ENCODE results near the gene ERFE.

Gene ERFE

DNA sequence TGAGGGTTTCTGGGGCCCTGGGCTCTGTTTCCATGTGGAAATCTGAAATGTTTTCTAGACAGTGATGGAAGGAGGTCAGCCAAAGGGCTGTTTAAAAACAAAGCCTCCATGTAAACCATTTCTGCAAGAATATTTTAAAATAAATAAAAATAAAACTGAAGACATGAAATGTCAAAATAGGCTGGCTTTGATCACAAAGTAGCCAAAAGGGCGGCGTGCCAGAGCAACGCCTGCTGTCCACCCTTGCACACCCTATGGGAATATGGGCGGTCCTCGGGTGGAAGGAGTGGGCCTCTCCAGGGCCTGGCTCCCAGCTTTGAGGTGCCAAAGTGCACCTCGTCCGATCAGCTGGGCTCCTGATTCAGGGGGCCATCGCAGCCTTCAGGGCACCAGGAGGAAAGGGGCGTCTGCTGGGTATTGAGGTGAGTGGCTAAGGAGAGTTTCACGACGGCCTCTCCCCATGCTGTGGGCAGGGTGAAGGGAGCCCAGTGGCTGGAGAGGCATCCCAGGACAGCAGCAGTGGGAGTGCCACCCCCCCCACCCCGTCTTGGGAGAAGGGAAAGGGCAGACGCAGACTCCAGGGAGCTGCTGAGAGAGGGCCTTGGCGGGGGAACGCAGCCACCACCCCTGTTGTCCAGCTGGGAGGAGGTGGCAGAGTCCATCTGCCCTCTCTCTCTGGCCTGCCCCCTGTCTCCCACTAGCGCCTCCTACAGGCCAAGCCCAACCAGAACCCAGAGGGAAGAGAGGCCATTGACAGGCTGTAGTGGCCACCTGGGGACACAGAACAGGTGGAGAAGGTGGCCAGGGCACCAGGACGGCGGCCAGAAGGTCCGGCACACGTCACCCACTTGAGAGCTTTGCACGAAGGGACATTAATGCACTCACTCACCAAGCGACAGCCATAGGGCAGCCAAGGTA is 5.7 kb upstream of the ERFE start:
- DNase-seq (ENCODE audit: insufficient read length, low spot score) = no peak
- no peak for FAIRE-seq

DNA sequence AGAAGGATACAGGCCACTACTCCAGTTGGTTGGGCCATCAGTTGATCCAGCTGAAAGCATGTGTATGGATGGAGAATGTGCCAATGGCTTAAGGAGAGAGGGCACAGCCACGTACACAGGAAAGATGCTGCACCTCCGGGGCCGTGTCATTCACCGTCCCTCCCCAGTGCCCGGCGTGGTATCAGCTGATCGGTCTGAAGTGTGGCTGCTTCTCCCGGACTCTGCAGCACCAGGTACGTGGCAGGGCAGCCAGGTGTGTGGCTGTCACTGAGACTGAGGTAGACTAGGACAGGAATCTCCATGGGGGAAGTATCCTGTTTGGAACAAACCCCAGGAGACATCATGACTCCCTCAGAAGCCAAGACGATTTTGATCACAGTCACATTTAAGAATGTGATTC is 4.2 kb upstream of the ERFE start:
- no peak for FAIRE-seq
- no peak for DNase-seq (ENCODE audit: insufficient read length, low spot score)

DNA sequence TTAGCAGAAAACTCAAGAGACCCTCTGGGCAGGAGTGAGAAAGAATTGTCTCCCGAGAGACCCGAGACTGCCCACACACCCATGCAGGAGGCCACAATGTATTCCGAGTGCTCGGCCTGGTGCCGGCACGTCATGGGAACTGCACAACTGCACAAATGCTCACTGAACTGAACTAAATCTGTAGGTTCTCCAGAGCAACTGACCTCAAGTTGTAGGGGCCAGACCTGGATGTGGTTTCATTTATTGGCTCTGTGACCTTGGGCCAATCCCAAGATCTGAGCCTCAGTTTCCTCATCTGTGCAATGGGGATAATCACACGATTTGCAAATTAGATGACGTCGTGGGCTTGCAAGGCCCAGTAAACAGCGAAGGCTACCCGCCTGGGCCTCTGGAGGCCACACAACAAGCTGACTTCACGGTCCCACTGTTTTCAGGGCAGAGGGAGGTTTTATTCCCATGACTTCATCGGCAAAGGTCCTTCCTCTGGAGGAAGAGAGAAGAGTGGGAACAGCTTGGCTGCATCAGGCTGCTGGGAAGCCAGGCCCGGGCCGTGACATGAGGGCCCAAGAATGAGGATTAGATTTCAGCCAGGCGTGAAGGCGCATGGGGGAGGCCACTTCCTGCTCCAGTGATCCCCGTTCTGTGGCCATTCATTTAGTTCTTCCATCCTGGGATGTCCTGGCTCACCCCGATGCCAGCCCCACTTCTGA is 3.6 kb upstream of the ERFE start:
- no peak for FAIRE-seq
- no peak for DNase-seq (ENCODE audit: insufficient read length, low spot score)

DNA sequence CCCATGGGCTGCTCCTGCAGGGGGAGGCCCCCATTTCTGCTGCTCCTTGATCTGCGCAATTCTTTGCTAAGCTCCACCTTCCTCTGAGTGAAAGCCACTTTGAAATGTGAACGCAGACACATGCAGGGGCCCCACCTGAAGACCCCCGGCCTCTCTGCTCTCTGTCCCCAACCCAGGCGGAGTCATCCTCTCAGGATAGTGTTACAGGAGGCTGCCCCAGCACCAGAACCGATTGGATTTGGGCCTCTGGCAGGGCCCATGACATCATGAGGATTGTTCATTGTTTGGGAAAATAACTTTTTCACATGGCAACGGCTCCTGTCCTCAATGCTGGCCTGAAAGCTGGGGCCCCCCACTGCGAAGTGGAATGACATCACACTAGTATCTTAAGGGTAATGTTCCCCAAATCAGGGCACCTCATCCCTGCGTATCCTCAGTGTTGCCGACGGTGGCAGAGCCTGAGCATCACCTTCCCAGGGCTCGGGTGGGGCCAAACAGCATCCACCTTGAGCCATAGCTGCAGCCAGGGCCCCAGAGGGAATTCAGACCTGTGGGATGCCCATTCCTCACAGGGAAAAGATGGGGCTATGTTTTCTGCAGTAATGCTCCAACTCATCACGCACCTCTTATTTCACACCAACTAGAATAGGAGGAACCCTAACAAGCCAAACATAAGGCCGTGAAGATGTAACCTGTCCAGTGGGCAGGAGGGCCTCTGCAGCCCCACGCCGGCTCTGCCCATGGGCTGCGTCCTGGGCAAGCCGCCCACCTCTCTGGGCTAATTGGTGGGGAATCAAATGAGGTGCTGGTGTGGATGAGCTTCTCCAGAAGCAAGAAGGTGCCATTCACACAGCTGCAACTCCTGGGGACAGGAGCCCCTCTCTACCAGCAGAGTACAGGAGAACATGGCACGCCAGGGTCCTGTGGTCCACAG is 2.7 kb upstream of the ERFE start:
- FAIRE-seq (no peak), DNase-seq (ENCODE audit: insufficient read length, low spot score) (no peak)

DNA sequence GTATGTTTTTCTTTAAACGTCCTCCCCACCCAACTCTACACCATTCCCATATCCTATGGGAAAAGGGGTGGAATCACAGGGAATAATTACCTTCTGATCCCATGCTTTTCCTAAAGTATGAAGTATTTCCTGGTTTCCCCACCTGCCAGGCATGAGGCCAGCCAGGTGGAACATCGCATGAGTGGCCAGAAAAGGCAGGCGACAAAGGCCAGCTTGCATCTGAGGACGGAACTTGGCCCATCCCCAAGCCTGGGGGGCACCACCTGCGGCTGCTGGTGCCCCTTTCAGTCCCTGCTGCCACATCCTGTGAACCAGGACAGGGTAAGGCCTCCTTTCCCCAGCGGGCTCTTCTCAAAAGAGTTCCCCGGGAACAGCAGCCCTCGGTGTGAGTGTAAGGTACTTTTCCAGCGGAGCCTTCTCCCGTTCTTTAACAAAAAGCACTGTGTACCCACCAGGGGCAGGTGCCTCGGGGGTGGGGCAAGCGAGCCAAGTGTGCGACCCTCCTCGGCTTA is 1.2 kb upstream of the ERFE start:
- no peak for DNase-seq (ENCODE audit: insufficient read length, low spot score)
- FAIRE-seq = no peak

DNA sequence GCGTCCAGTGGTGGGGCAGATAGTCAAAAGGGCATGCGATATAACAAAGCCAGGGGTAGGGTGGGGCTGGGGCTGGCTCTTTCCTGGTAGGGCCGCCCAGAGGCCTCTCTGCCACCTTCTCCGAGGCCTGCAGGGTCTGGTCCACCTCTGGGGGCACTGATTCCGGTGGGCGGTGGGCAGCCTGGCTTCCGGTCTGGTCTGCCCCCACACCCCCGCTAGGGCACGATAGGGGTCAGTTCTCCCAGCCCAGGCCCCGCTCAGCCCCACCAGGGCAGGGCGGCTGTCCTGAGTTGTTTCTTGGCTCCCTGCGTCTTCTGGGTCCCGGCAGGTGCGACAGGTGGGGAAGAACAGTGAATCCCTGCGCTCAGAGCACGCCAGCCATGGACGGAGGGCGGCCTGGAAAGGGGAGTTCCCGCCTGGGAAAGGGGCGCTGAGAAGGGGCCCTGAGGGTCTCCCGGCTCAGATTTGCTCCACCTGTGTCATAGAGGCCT is 707 bp upstream of the ERFE start:
- DNase-seq (ENCODE audit: insufficient read length, low spot score) (no peak), FAIRE-seq (no peak)

DNA sequence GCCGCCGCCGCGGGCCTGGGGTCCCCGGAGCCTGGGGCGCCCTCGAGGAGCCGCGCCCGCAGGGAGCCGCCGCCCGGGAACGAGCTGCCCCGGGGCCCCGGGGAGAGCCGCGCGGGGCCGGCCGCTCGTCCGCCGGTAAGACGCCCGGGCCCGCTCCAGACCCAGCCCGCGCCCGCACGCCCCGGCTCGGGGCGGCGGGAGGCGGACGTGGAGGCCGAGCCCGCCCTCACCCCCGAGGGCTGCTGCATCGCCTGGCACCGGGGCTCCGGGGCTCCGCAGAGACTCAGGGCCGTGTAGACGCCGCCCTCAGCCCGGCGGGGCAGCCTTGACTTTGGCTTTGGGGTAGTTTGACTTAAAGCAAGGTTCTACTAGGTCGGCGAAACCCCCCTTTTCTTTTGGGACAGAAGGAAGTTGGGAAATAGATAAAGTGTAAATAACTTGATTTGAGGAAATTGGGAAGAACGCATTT is 335 bp downstream of the ERFE start:
- no peak for FAIRE-seq

DNA sequence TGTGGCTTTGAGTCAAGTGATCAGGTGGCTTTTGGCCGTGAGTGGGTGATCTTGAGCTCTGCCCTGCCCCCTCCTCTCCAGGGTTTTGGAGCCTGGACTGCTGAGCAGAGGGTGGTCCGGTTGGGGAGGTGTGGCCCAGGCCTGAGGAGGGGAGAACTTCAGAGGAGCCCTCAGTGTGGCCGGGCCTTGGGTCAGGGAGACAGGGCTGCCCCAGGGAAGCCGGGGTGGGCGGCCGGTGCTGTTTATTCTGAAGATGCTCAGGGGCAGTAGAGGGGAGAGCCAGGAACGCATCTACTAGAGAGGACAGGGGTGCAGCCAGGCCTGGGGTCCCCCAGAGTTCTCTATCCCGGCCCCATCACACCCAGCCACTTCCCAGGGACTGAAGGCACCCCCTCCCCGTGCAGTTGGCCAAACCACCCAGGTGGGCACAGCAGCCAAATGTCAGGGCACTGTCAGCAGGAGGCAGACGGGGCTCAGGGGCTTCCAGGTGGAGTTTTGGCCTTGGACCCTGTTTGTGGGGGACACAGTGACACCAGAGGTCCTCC is 963 bp downstream of the ERFE start:
- no peak for FAIRE-seq
- DNase-seq (ENCODE audit: insufficient read length, low spot score) = no peak

More for the DNA sequence above, 335 bp downstream of the ERFE start:
- DNase-seq (ENCODE audit: insufficient read length, low spot score) = no peak

DNA sequence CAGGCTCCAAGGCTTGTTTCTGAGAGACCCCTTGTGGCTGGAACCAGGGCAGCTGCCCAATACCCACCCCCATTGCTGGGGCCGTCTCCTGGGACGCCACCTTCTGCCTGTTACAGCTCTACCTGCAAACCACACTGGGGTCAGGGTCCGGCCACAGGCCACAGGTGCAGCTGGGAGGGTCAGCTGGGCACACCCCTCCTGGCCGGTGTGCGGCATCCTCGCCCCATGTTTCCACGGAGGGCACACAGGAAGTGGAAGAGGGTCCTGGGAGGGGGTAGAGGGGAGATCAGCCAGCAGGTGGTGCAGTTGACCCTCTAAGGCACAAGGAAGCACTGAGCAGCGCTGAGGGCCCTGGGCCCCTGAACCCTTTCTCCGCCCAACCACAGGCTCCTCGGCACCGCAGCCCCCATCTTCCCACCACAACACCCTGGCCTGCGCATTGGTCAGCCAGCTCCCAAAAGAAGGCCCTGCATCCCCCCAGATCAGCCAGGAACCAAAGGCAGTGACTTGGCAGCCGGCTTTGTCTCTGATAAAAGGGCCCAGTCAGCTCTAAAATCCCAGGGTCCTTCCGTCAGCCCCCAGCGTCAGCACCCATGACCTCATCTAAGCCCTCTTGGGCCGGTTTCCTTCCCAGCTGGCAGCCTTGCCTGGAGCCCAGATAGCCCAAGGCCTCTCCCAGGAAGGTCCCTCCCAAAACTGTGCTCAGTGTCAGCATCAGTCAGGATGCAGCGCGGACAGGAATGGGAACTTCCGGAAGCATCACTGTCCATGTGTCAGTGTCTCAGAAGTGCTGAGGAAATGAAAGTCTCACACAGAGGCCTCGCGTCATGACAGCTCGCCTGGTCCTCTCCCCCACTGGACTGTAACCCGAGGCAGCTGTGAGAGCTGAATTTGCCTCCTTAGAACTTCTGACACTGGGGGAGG is 1.7 kb downstream of the ERFE start:
- peak; percentile 79 for DNase-seq (ENCODE audit: insufficient read length, low spot score)
- no peak for FAIRE-seq

DNA sequence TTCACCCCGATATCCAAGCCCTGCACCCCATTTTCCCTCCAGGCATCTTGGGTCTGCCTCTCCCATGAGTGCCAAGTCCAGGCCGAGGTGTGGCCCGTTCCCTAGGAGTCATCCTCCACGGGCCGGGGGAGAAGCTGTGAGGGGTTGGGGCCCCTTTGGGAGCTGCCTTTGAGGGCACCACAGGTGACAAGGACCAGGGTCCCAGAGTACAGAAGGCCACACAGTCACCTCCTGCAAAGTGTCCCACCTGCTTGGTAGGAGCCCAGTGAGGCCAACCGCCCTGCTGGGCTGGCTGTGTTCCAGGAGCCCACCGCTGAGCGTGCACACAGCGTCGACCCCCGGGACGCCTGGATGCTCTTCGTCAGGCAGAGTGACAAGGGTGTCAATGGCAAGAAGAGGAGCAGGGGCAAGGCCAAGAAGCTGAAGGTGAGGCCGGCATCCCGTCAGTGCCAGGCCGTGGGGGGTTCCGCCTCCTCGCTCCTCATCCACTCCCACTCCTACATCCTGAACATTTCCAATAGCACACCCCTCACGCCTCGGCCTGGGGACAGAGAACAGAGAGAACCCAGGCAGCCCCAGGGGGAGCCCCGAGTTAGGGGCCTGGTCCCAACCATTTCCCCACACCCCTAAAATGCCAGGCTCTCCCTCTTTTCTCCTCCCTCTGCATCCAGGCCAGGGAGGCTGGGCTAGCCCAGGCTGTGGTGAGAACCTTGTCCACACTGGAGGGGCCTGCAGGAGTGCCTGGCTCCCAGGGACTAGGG is 2.7 kb downstream of the ERFE start:
- DNase-seq (ENCODE audit: insufficient read length, low spot score) (no peak), FAIRE-seq (no peak)

DNA sequence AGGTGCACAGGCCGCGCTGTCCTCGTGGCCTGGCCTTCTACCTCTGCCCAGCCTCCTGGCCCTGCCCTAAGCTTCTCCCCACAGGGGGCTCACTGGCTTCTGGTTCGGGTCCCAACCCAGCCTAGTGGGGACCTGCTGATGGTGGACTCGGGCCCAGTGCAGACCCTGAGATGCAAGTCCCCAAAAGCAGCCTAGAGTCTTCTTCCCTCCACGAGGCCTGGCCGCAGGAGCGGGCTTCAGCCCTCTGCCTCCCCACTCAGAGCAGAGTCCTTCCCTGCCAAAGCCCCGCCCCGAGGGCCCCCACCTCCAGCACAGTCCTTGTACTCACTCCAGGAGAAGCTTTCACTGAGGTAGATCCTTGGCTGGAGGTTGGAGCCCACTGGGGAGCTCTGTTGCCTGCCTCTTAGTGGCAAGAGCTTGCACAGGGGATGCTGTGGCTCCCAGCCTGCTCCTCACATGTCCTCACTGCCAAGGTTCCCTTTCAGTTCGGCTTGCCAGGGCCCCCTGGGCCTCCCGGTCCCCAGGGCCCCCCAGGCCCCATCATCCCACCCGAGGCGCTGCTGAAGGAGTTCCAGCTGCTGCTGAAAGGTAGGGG is 3.6 kb downstream of the ERFE start:
- FAIRE-seq (no peak), DNase-seq (ENCODE audit: insufficient read length, low spot score) (no peak)

DNA sequence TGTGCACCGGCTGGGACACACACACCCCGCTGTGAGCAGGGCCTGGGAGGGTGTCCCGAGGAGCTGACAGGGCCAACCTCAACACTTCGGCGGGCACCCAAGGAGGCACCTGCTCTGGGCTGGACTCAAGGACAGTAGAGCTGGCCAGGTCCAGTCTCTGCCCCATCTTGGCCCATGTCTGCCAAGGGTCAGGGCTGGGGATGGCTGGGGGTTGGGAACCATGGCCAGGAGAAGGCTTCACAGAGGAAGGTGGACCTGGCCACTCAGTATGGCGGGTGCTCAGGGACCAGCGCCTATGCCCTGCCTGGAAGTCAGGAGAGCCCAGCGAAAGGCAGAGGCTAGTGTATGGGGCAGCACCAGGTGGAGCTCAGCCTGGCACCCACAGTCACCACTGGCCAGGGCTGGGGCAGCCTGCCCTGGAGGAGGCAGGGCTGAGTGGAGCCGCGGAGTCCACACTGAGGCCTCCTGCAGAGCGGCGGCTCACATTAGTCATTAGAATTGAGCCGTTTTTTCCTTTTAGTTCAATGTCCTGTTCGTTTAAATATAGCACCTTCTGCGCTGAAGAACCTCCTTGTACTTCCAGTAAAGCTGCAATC is 4.2 kb downstream of the ERFE start:
- DNase-seq (ENCODE audit: insufficient read length, low spot score) = no peak
- FAIRE-seq = no peak

DNA sequence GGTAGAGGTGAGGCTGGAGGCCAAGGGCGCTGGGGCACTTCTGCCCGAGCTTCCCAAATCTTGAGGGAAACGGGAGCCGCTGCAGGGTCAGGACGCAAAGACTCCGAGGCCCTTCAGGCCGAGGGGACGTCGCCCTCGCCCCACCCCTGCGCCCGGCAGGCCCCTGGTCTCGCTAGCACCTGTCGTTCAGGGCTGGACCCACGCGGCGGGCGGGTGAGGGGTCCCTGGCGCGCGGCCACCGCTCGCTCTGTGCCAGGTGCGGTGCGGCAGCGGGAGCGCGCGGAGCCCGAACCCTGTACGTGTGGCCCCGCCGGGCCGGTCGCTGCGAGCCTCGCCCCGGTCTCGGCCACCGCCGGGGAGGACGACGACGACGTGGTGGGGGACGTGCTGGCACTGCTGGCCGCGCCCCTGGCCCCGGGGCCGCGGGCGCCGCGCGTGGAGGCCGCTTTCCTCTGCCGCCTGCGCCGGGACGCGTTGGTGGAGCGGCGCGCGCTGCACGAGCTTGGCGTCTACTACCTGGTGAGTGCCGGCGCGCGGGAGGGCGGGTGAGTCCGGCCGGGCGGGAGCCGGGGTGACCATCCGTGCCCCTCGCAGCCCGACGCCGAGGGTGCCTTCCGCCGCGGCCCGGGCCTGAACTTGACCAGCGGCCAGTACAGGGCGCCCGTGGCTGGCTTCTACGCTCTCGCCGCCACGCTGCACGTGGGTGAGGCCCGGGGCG is 4.9 kb downstream of the ERFE start:
- DNase-seq (ENCODE audit: insufficient read length, low spot score) (no peak), FAIRE-seq (no peak)

DNA sequence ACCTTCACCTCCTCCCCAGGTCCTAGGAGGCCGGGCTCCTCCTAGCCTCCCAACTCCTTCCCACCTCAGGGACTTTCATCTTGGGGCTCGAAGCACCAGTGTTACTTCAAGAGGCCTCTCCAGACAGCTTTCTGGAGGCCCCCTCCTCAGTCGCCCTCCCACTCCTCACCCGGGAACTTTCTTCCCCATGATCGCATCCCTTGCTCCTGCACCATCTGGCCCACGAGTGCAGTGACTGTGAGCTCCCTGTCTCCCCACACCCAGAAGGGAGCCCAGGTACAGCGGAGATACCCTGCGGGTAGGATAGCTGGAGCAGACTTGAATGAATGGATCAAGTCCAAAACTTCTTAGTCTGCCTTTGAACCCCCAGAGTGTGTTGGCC is 6.1 kb downstream of the ERFE start:
- no peak for DNase-seq (ENCODE audit: insufficient read length, low spot score)
- no peak for FAIRE-seq

DNA sequence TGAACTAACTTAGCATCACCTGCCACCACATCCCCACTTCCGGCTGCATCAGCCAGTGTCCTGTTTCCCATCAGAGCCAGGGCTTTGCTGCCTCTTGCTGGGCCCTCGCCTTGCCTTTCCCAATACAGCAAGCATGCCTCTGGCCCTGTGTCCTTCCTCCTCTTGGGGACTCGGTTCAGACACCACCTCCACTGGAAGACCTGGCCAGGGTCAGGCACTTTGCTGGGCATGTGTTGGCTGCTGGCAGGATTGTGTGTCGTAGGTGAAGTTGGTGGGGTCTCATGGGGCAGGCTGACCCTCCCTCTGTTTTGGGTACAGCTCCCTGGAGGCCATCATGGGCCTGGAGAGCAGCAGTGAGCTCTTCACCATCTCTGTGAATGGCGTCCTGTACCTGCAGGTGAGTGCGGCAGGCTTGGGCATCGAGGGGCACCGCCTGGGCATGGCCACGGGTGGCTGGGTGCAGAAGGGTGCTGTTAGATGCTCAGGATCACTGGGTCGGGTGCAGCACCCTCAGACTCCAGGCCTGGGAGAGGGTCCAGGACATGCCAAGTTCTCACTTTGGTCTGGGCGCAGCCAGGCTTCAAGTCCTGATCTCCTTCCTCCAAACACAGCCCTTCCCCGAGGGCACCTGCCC is 6.6 kb downstream of the ERFE start:
- FAIRE-seq (no peak), DNase-seq (ENCODE audit: insufficient read length, low spot score) (no peak)

Measured in GM19239 (cell line).